Mammary microvascular endothelial cell (primary cell): ENCODE data around the gene CNTN1. TPM values are rescaled to one million over a fixed set of nuclear protein-coding genes. Genes with fewer than 3 reads are reported as not detected.

Experiments used
- total RNA-seq: library from RNA; depleted of rRNA; stranded (reverse); fragments of >200 nt; gene quantifications from 2 replicates; pipeline ENCODE4 v1.2.3, GENCODE V29; 2015

CNTN1 gene
- not detected in 2 replicates for total RNA-seq

GRCh38 chr12:40691913-40692764 is at the start of gene CNTN1:
CNTN1 (plus strand) TSS chr12:40692439.

